DMS153 treated with DMSO at 0.1 percent for 48 hours (cell line): ENCODE data around the gene SYK.
A peak's percentile ranks its signal among the peaks of the same experiment; 100 is the strongest.
"Not testable (repeated sequence)": the region's sequence is repeated elsewhere in the genome, so short reads cannot be mapped to it uniquely, and the experiment has no call there.

Experiments
- DNase-seq: peaks from one replicate; lab custom pipeline; 2025; ENCODE audit not compliant: unreplicated experiment; lab: John Stamatoyannopoulos, UW

Gene SYK

DNA sequence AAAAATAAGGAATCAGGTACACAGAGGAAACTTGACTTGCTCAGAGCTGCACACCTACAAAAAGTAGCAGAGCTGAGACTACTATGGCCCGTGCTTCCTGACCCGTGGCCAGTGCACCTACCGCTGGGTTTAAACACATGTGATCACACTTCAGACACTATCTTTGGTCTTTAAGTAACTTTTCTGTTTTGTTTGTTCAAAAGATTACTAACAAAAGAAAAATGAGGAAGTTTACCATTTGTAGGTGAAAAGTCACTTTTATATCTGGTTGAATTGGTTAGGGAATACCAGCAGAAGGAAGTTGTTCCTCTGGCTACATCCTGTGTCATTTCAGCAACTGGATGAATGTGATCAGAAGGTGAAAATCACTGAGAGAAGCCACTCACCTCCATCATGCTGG lies 6.5 kb upstream of the SYK start:
- no peak for DNase-seq

DNA sequence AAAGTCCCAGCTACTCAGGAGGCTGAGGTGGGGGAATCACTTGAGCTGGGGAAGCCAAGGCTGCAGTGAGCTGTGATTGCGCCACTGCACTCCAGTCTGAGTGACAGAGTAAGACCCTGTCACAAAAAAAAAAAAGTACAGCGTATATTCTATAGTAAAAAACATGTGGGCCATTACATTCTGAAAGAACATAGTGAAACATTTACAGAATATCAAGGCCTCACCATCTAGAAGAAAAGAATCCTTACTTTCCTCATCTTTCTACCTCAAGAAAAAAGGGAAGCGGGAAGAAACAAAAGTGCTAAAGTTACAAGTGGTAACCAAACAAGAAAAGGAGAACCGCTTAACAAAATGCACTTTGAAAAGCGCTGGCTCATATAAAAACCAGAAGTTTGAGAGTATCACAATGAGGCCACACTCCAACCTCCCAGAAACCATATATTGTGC lies 5.7 kb upstream of the SYK start:
- no peak for DNase-seq

DNA sequence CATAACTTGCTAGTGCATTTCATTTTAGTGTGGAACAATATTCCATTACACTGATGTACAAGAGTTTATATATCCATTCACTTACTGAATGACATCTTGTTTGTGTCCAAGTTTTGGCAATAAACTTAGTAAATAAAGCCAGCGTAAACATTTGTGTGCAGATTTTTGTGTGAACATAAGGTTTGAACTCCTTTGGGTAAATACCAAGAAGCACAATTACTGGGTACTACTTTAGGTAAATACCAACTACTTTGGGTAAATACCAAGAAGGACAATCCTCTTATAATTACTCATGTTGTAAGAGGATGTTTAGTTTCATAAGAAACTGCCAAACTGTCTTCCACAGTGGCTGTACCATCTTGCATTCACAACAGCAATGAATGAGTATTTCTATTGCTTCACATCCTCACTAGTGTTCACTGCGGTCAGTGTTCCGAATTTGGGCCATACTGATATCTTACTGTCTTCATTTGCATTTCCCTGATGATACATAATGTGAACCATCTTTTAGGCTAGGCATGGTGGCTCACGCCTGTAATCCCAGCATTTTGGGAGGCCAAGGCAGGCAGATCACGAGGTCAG lies 2.3 kb upstream of the SYK start:
- no peak for DNase-seq

DNA sequence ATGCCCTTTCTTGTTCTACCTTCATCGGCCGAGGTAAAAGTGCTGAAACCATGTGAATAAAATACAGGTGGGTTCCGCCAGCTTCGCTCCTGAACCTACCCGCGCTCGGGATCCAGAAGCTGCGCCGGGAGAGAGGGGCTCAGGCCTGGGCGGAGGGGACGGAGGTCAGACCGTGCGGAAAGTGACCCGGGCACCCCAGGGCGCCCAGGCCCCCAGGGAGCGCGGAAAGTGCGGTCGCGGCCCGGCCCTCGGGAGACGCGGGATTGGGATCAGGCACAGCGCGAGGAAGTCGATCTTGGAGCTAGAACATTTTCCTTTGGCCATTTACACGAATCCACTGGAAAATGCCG lies 329 bp downstream of the SYK start:
- DNase-seq = peak; percentile 67

DNA sequence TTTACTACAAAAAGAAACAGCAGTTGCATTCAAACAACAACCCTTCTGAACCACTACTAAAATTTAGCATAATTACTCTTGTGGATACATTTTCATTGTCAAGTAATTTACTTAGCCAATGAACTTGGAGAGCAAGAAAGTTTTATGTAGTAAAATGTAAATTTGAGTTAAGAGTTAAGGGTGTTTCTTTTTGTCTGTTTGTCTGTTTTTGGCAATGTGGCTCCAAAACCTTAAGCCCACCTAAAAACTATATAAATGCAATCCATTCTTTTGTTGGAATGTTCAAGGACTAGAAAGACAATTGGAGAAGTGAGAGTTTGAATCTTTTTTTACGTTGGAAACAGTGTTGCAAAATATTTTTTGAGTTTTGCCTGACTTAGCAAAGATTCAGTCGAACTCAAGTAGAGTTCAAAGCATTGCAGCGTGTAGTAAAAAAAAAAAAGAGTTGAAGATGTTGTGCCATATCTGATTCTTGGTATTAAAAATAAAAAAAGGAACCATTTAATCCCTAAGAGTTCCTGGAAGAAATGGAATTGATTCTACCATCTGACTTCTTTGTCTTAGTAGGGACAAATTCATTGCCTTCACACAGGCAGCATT lies 867 bp downstream of the SYK start:
- peak; percentile 43 for DNase-seq

DNA sequence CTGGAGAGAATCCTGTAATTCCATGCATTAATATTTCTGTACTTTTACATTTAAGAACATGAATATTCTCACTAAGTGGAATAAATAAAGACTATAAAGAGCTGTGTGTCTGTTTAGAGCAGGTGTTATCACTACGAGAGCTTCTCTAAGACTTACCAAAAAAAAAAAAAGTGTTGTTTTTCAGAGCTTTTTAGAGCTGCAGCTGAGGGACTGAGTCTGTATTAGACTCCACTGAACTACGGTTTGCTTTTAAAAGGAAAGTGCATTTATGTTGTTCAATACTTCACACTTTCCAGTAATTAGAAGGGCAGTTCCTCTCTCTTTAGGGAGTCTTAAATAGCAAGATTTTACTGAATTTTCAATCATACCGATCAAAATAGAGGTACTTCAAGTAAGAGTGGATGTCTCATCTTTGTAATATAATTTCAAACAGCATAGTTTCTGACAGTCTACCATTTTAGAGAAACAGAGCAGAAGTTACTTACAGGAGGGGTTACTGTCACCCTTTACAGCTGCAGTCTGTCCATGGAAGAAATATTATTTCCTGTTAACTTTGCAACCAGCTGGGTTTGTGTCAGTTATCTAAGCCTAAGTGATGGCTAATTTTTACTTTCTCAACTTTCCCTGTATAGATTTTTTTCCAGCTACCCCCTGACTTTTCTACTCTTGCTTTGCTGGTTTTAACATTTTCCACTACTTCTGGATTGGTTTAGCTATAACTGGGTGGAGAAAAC lies 2.4 kb downstream of the SYK start:
- DNase-seq = peak; percentile 28

DNA sequence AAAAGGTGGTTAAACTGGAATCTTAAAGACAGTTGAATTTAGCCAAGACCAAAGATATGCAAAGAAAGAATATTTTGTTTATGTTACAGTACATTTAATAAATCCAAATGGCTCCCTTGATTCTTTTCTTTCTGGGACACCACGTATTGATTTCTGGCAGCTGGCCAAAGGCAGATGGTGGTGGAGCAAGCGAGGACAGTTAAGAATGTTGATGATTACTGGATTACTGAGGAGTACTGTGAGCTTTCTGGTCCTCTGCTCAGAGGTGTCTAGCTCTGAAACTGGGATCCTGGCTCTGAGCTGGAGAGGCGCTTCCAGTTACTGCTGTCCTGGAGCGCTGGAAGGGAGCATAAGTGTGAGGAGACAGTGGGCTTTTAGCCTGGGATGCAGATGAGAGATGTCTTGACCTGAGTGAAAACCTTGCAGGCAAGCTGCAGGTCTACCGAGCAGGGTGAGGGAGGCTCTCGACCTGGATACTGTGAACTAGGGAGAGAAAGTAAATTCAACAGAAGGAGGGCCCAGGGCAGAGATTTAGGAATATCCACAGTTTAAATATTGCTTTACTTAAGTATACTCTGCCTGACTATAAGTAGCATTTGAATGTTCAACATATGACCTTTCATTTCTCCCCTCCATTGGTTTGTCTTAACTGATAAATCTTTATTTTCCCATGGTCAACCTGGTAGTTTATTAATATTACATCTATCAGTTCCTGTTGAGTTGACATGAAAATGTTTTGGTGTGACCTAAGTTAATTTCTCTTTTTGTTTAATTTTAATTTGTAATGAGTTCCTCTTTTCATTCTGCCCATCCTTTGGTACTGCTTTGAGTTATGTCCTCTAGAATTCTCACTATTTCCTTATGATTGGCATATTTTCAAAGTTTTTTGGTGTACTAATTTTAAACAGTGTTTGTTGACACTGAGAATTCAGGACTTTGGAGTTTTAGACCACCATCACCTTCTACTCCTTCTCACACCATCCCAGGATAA lies 3.7 kb downstream of the SYK start:
- peak; percentile 75 for DNase-seq

DNA sequence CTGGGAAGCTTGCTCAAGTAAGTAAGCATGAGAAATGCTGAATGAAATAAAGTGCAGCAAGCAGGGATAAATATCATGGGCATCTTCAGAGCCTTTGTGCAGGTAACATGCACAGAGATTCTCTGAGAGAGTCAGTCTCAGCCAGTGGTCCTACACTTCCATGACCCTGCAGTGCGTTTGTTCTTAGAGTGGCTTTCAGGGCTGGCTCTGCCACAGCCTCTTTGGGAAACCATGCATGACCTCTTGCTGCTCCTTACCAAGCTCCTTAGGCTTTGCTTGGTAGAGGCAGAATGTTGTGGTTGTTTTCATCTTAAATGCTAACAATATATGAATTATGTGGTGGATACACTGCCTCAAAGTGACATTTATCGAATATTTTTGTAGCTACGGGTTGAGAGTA lies 5.4 kb downstream of the SYK start:
- DNase-seq = no peak

DNA sequence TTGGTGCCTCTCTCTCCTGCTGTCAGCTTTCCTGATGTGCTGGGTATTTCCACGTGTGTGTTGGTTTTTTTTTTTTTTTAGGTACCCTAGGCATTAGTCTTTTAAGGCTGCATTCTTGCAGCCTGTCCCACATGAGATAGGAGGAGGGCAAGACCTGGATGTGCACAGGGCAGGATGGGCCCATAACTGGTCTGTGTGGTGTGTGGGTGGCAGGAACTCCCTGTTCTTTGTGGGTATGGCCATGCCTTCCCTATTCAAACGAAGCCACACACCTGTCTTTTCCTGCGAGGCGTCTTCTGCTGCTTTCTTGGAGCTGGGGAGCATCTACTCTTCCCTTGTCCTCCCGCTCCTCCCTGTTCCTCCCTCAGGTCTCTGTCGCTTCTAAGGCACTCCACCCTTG lies 6.8 kb downstream of the SYK start:
- DNase-seq = no peak

DNA sequence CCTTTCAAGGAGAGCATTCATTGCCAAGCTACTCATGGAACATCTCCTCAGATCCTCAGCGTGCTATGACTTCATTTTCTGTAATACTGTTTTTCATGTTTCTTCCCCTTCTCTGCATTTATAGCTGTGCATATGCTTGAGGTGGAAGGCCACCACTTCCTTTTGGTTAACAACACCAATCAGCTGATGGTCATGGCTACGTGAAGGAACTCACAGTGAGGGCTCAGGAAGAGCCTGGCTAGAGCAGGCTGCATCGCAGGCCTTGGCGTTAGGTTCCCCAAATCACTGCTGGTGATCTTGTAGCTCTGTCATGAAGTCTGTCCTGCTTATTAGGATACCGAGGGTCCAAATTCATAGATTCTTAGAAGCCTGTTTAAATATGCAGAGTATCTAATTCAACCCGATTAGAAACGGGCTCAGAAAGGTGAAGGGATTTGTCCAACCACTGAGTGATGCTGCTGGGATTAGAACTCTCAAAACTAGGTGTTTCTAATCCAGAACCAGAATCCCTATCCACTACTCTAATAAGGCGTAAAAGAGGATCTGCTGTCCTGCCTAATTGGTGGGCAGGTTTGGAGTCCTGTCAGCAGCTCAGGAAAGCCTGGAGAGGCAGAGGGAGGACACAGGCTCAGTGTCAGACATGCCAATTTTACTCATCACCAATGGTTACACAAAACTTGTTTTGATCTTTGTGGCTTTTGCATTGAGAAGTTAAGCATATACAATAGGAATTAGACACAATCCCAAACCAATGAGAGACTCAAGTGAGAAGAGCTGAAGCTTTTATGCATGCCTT lies 7.5 kb downstream of the SYK start:
- DNase-seq = no peak

DNA sequence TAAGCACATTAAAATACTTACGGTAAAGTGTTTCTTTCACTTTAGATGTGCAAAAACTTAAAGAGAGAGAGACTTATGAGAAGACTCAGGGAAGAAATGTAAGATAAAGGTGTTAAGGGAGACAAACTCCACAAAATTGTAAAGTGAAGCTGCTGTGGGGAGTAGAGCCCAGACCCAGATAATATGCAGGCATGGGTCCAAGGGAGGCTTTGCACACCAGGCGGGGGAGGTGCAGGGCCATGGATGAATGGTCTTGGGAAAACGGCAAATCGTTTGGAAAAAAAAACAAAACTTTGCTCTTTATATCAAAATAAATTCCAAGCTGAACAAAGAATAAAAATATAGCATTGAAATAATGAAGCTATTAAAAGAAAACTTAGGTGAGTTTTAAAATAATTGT lies 9.1 kb downstream of the SYK start:
- no peak for DNase-seq

DNA sequence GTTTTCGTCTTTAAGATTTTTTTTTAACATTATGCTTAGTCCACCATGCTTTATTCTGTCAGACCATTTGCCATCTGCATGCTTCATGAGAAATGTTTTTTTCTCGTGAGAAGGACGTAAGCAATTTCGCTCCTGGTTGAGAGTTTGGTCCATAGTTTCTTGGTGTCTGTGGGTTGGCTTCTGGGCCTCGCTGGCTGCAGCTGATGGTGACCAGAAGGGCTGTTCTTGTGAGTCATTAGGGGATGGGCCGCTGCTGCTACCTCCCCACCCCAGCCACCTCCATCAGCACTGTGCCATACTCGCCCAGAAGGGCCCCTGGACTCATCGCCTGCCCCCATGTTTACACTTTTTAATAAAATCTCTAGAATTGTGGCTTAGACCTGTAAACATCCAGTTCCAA lies 11.4 kb downstream of the SYK start:
- no peak for DNase-seq

DNA sequence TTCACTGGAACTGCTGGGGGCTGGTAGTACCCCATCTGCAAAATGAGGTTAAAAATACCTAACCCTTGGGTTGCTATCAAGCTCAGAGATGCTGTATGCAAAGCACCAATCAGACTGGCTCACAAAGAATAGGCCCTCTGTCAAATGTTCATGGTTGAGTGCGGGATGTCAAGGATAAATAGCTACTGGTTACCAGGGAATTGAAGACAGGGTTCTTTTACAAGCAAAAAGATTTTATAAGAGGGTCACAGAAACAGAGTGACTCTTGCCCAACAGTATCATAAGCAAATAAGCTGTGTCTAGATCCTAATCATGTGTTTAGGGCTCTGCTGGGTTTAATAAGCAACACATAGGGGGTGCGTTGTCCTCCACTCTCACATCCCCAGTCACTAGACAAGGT lies 11.9 kb downstream of the SYK start:
- DNase-seq = no peak

DNA sequence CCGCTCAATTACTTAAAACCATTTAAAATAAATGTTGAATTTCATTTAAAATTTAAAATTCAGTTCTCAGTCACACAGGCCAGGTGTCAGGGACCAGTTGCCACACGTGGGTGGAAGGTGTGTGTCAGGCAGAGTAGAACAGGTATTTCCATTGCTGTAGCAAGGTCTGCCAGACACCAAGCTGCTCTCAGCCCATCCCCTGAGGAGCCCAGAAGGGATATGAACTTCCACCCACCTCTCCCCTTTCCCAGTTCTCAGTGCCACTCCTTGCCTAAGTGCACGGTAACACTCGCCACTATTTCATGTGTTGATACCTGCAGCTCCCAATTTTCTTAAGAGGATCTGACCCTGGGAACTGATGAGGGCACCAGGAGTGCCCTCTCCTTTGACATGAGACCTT lies 12.7 kb downstream of the SYK start:
- no peak for DNase-seq

DNA sequence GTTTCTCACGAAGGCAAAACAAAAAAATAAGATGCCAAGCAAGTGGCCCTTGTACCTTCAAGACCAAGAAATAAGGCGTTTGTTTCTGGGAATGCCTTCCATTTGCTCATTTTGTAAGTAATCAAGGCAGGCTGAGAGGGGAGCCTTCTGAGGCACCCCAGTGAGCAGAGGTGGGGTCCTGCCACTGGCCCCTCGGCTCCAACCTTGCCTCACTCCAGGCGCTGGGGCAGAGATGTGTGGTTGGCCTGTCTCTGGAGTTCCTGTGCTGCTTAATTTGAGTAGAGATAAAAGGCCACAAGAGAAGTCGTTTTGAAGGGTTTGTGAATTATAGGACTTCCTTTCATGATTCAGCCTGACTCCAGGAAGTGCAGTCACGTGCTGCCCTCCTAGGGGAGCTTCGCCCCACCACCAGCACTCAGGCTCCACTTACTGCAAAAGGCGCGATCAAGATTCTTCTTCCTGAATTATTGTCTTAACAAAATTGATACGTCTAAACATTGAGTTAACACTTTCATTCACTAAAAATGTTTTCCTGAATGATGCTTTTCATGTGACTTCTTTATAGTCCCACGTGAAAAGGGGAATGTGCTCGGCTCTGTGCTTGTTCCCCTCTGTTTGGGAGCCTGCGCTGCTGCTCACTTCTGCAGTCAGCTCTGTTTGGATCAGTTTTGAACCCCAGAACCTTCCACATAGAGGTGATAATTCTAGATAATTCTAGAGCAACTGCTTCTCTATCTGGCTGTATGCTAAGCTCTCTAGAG lies 13.7 kb downstream of the SYK start:
- peak; percentile 66 for DNase-seq

DNA sequence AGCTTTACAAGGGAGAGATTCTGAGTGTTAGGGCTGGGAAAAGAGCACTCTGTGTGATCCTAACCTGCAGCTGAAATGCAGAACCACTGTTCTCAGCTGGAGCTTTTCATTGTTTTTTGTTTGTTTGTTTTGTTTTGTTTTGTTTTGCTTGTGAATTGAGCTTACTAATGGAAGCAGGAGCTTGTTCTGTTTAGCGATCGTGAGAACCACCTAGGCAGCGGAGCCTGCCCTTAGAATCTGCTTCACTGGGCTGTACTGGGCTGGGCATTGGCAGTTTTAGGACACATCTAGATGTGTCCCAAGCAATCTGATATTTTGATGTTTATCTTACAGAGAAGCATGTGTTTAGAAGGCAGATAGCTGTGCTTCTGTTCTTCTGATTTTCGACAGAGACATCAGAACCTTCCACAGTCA lies 14.3 kb downstream of the SYK start:
- DNase-seq = no peak

DNA sequence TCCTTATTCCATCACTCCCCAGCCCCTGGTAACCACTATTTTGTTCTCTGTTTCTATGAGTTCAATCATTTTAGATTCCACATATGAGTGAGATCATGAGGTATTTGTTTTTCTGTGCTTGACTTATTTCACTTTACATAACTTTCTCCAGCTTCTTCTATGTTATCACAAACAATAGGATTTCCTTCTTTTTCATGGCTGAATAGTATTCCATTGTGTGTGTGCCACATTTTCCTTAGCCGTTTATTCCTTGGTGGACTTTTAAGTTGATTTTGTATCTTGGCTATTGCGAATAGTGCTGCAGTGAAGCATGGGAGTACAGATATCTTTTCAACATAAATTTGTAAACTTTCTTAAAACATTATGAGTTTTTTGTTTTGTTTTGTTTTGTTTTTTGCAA lies 15.1 kb downstream of the SYK start:
- DNase-seq = no peak

DNA sequence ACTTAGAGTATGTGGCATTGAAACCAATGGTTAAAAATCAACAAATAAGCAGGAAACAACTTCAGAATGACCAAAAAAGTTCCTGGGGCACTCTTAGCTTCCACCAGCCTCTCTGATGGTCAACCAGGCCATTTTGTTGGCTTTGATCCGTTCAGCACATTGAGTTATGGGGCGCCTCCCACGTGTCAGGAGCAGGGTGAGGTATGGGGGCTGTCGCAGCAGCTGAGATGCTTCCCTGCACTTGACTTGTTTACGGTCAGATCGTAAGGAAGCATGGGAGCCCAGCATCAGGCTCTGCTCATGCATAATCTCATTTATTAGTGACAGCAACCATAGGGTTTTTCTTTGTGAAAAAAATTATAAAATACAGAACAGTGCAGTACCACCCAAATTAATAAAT lies 16.7 kb downstream of the SYK start:
- no peak for DNase-seq

DNA sequence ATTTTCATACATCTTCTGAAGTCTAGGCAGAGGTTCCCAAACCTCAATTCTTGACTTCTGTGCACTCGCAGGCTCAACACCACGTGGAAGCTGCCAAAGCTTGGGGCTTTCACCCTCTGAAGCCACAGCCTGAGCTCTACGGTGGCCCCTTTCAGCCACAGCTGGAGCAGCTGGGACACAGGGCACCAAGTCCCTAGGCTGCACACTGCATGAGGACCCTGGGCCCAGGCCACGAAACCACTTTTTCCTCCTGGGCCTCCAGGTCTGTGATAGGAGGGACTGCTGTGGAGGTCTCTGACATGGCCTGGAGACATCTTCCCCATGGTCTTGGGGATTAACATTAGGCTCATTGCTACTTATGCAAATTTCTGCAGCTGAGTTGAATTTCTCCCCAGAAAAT lies 18.8 kb downstream of the SYK start:
- DNase-seq = not testable (repeated sequence)

DNA sequence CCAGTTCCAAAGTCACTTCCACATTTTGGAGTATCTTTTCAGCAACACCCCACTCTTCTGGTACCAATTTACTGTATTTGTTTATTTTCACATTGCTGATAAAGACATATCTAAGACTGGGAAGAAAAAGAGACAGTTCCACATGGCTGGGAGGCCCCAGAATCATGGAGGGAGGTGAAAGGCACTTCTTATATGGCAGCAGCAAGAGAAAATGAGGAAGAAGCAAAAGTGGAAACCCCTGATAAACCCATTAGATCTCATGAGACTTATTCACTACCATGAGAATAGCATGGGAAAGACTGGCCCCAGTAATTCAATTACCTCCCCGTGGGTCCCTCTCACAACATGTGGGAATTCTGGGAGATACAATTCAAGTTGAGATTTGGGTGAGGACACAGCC lies 19.6 kb downstream of the SYK start:
- not testable (repeated sequence) for DNase-seq
